Mesenchymal stem cell (in vitro differentiated cells and primary cell): ENCODE data around the gene MSI2.

ENCODE experiments used
- DNase-seq: peaks from one replicate; pipeline ENCODE4 v3.0.0-alpha.2; 2013
- H2AFZ ChIP-seq: one replicate; pipeline ENCODE4 v1.6.1; 2013; ENCODE audit warnings: low read depth, mild to moderate bottlenecking, control low read depth, inconsistent platforms, low read length, moderate library complexity
- H2AK5ac ChIP-seq: 2 replicates; pipeline ENCODE4 v1.6.1; 2013; ENCODE audit warnings: low read length, moderate library complexity, mild to moderate bottlenecking, inconsistent platforms; ENCODE audit not compliant: severe bottlenecking
- H2BK120ac ChIP-seq: one replicate; pipeline ENCODE4 v1.6.1; 2013; ENCODE audit warnings: low read depth, mild to moderate bottlenecking, inconsistent platforms, low read length, moderate library complexity
- H2BK12ac ChIP-seq, 2 experiments: one replicate each; pipeline ENCODE4 v1.6.1; 2013; ENCODE audit warnings: inconsistent platforms in 2 of 2, low read length in 2 of 2, mild to moderate bottlenecking in 2 of 2, moderate library complexity in 2 of 2, control low read depth in 1 of 2
- H2BK15ac ChIP-seq: one replicate; pipeline ENCODE4 v1.6.1; 2013; ENCODE audit warnings: mild to moderate bottlenecking, low read depth, inconsistent platforms; ENCODE audit not compliant: poor library complexity, severe bottlenecking
- H2BK5ac ChIP-seq: 2 replicates; pipeline ENCODE4 v1.6.1; 2013; ENCODE audit warnings: low read depth, mild to moderate bottlenecking, low read length, control low read depth, inconsistent platforms; ENCODE audit not compliant: poor library complexity, severe bottlenecking
- H3K14ac ChIP-seq, 2 experiments: one replicate each; pipeline ENCODE4 v1.6.1; 2013; ENCODE audit warnings: inconsistent platforms in 2 of 2, low read length in 2 of 2, control low read depth in 1 of 2, mild to moderate bottlenecking in 1 of 2, moderate library complexity in 1 of 2
- H3K18ac ChIP-seq, 2 experiments: one replicate each; pipeline ENCODE4 v1.6.1; 2013; ENCODE audit warnings: inconsistent platforms in 2 of 2, low read length in 2 of 2, control low read depth in 1 of 2, low read depth in 1 of 2, mild to moderate bottlenecking in 1 of 2
- H3K23ac ChIP-seq, 2 experiments: one replicate each; pipeline ENCODE4 v1.6.1; 2013; ENCODE audit warnings: inconsistent platforms in 2 of 2, low read length in 2 of 2, mild to moderate bottlenecking in 2 of 2, moderate library complexity in 2 of 2, control low read depth in 1 of 2
- H3K27ac ChIP-seq: 2 replicates; pipeline ENCODE4 v1.5.1; 2013; ENCODE audit warnings: mild to moderate bottlenecking, moderate library complexity, low read length, control low read depth, inconsistent platforms; ENCODE audit not compliant: poor library complexity, severe bottlenecking
- H3K27me3 ChIP-seq, 2 experiments: 2 replicates each; pipeline versions ENCODE4 v1.6.1 to v1.7.0; 2013; ENCODE audit warnings: low read length in 2 of 2, mild to moderate bottlenecking in 2 of 2, moderate library complexity in 2 of 2, control low read depth in 1 of 2, inconsistent platforms in 1 of 2; ENCODE audit not compliant: control insufficient read depth in 1 of 2, insufficient read depth in 1 of 2
- H3K36me3 ChIP-seq, 2 experiments: 2 replicates each; pipeline versions ENCODE4 v1.6.1 to v1.7.0; 2013; ENCODE audit warnings: low read length in 2 of 2, control low read depth in 1 of 2, inconsistent platforms in 1 of 2, low read depth in 1 of 2, mild to moderate bottlenecking in 1 of 2; ENCODE audit not compliant: insufficient read depth in 2 of 2, control insufficient read depth in 1 of 2
- H3K4ac ChIP-seq, 2 experiments: one replicate each; pipeline ENCODE4 v1.6.1; 2013; ENCODE audit warnings: inconsistent platforms in 2 of 2, low read length in 2 of 2, mild to moderate bottlenecking in 2 of 2, moderate library complexity in 2 of 2, control low read depth in 1 of 2, low read depth in 1 of 2
- H3K4me1 ChIP-seq: 2 replicates; pipeline ENCODE4 v1.6.1; 2013; ENCODE audit warnings: low read depth, low read length, control low read depth; ENCODE audit not compliant: control insufficient read depth, insufficient read depth
- H3K4me2 ChIP-seq: 2 replicates; pipeline ENCODE4 v1.6.1; 2013; ENCODE audit warnings: low read length, mild to moderate bottlenecking, inconsistent platforms; ENCODE audit not compliant: poor library complexity, severe bottlenecking
- H3K4me3 ChIP-seq, 2 experiments: 2 replicates each; pipeline versions ENCODE4 v1.5.1 to v1.7.0; 2013; ENCODE audit warnings: low read length in 2 of 2, mild to moderate bottlenecking in 2 of 2, control low read depth in 1 of 2, low read depth in 1 of 2; ENCODE audit not compliant: insufficient read depth in 1 of 2
- H3K79me1 ChIP-seq: replicated peaks from 2 replicates; pipeline ENCODE4 v1.6.1; 2013; ENCODE audit warnings: mild to moderate bottlenecking, control low read depth, low read length, inconsistent platforms; ENCODE audit not compliant: poor library complexity, severe bottlenecking
- H3K9ac ChIP-seq: 2 replicates; pipeline ENCODE4 v1.7.0; 2013; ENCODE audit warnings: mild to moderate bottlenecking, low read length, moderate library complexity
- H3K9me3 ChIP-seq: 2 replicates; pipeline ENCODE4 v1.7.0; 2013; ENCODE audit warnings: mild to moderate bottlenecking, low read length; ENCODE audit not compliant: control insufficient read depth
- H4K8ac ChIP-seq: one replicate; pipeline ENCODE4 v1.6.1; 2013; ENCODE audit warnings: inconsistent platforms, mild to moderate bottlenecking, low read length, moderate library complexity
- H4K91ac ChIP-seq: one replicate; pipeline ENCODE4 v1.6.1; 2013; ENCODE audit warnings: mild to moderate bottlenecking, low read length, inconsistent platforms
- WGBS: methylation state at CpG from one replicate; pipeline ENCODE4 v1.1.7; 2013; ENCODE audit warnings: mixed read lengths; 5-methylcytosine and 5-hydroxymethylcytosine counted together

MSI2 gene

GRCh38 chr17:57256708-57257112 is 387 bp downstream of the MSI2 start:
- Histone ChIP-seq H3K27ac (no peak overlapping the region), H3K4ac (peak overlapping the region in 1 of 2 experiments; percentile 74), H4K91ac (peak overlapping the region; percentile 61), H3K4me1 (peaks cover 7% of the 10 kb centered on the region), H3K4me2 (peak overlapping the region; percentile 72), H2AK5ac (no peak overlapping the region), H3K14ac (peak overlapping the region in 1 of 2 experiments; percentile 77), H2BK15ac (peak overlapping the region; percentile 78), H3K27me3 (peaks cover 0 to 11% of the 10 kb centered on the region in 2 experiments), H2BK120ac (peak overlapping the region; percentile 80), H3K4me3 (peak overlapping the region; percentile 82 to 84), H3K79me1 (peaks cover 9% of the 10 kb centered on the region), H4K8ac (peak overlapping the region; percentile 20), H2BK5ac (peak overlapping the region; percentile 71), H3K36me3 (no peaks in the 10 kb centered on the region), H3K23ac (peak overlapping the region in 1 of 2 experiments; percentile 97), H3K9ac (peak overlapping the region; percentile 76), H3K9me3 (no peaks in the 10 kb centered on the region), H3K18ac (peak overlapping the region; percentile 74 to 81), H2AFZ (no peak overlapping the region), H2BK12ac (peak overlapping the region in 1 of 2 experiments; percentile 86)
- DNase-seq = peak; percentile 33
- WGBS = 0% methylated on average over 22 of the region's 36 CpGs

DNA sequence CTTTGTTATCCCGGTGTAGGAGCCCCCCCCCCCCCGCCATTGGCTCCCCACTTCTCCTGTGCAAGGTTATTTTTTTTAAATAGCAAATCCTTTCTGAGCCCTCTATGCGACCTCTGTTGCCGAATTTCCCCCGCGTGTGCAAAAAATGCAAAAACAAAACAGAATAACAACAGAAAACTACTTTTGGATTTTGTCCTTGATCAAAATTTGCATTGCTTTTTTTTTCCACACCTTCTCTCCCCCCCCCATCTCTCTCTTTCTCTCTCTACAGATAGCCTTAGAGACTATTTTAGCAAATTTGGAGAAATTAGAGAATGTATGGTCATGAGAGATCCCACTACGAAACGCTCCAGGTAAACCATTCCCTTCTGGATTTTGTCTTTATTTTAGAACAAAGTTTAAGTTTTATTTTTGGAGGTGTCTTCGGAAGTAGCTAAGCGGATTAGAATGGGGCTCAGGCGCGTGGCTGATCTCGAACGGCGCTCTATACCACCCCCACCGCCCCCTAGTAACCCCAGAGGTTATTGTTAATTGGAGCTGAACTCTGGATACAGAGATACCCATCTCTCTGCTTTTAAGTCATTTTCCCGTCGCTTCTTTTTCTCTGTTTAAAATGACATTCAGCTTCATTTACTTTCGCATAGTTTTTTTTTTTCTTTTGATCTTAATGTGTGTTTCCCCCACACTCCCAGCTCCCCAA is 1.0 kb downstream of the MSI2 start:
- Histone ChIP-seq H3K4me2 (peak overlapping the region; percentile 72), H3K23ac (no peak overlapping the region), H2AFZ (no peak overlapping the region), H3K27me3 (peaks cover 0 to 11% of the 10 kb centered on the region in 2 experiments), H3K4me3 (peak overlapping the region; percentile 82 to 84), H2BK5ac (no peak overlapping the region), H2BK12ac (no peak overlapping the region), H3K27ac (no peak overlapping the region), H3K14ac (no peak overlapping the region), H3K9ac (peak overlapping the region; percentile 76), H2BK120ac (no peak overlapping the region), H2BK15ac (no peak overlapping the region), H3K36me3 (peaks cover 0 to 4% of the 10 kb centered on the region in 2 experiments), H3K4ac (no peak overlapping the region), H3K4me1 (peaks cover 7% of the 10 kb centered on the region), H4K8ac (no peak overlapping the region), H4K91ac (no peak overlapping the region), H2AK5ac (no peak overlapping the region), H3K18ac (no peak overlapping the region), H3K9me3 (no peaks in the 10 kb centered on the region), H3K79me1 (peaks cover 13% of the 10 kb centered on the region)
- peak; percentile 9 for DNase-seq
- whole genome bisulfite sequencing = 0% methylated on average over 8 of the region's 19 CpGs

DNA sequence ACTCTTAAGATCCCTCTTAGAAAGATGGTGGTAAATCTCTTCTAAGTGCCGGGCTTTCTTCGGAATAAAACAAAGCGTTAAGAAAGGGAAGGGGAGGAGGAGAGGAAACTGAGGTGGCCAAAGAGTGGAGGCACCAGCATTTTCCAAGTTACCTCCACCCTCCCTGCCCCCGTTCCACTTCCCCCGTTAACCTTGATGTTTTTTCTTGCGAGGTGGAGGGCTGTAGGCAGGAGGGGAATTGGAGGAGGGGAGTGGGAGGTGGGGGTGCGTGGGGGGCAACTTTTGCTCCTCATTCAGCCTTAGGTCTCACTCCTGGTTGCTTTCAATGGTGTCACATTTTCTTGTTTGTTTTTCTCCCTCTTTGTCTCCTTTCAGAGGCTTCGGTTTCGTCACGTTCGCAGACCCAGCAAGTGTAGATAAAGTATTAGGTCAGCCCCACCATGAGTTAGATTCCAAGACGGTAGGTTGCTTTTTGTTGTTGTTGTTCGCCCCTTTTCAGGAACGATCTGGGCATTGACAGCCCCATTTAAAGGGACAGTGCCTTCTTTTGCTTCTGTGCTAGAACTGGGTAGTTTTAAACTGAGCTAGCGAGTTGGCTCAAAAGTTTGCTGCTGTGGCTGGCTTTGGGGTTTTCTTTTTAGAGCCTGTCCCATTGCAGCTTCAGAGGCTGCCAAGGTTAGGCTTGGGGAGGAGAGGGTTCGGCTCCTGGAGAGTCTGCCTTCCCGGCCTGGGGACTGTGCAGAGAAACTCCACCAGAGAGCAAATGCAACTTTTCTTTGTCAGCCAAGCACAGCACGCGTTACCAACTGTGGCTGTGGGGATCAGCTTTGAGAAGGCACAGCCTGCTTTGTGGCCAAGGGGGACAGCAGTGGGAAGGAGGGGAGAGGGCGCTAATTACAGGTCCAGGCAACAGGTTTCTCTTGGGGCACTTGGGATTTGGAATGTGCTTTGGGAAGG is 1.9 kb downstream of the MSI2 start:
- H2BK15ac ChIP-seq = no peak overlapping the region
- H2BK120ac ChIP-seq = no peak overlapping the region
- H3K36me3 ChIP-seq = peaks cover 0 to 13% of the 10 kb centered on the region in 2 experiments
- H2AFZ ChIP-seq = no peak overlapping the region
- H3K27me3 ChIP-seq = peaks cover 0 to 11% of the 10 kb centered on the region in 2 experiments
- H2BK5ac ChIP-seq = no peak overlapping the region
- H2BK12ac ChIP-seq = no peak overlapping the region
- H3K18ac ChIP-seq = no peak overlapping the region
- H3K79me1 ChIP-seq = peaks cover 15% of the 10 kb centered on the region
- peaks cover 7% of the 10 kb centered on the region for H3K4me1 ChIP-seq
- WGBS = 5% methylated on average over 18 of the region's 20 CpGs
- H3K9me3 ChIP-seq = no peaks in the 10 kb centered on the region
- no peak overlapping the region for H3K27ac ChIP-seq
- no peak overlapping the region for H2AK5ac ChIP-seq
- peak overlapping the region; percentile 72 for H3K4me2 ChIP-seq
- H3K23ac ChIP-seq = no peak overlapping the region
- H3K4me3 ChIP-seq = peak overlapping the region; percentile 46 to 82
- no peak overlapping the region for H4K91ac ChIP-seq
- no peak overlapping the region for H3K4ac ChIP-seq
- no peak overlapping the region for H3K14ac ChIP-seq
- DNase-seq = peak; percentile 26
- peak overlapping the region; percentile 76 for H3K9ac ChIP-seq
- H4K8ac ChIP-seq = no peak overlapping the region

DNA sequence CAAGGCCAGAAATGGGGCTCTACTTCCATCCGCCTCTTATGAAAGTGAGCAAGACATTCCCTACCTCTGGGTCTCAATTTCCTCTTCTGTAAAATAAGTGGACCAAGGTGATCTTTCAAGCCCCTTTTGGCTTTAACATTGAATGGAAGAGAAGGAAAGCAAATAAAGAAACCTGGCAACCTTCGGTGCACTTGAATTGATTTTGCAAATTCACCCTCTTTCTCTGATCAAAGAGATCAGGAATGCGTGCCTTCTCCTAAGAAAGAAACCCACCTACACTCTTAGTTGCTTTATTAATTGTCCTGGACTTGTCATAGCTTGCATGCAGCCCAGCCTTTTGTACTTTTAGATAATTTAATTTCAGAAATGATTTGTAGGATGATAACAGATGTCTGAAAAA is 3.0 kb downstream of the MSI2 start:
- Histone ChIP-seq H2AFZ (no peak overlapping the region), H3K4me2 (no peak overlapping the region), H3K4me3 (no peak overlapping the region), H3K18ac (no peak overlapping the region), H3K9me3 (no peaks in the 10 kb centered on the region), H2BK15ac (no peak overlapping the region), H3K79me1 (peaks cover 19% of the 10 kb centered on the region), H4K8ac (no peak overlapping the region), H3K23ac (no peak overlapping the region), H3K27ac (no peak overlapping the region), H3K14ac (no peak overlapping the region), H3K4ac (no peak overlapping the region), H3K36me3 (peaks cover 3 to 16% of the 10 kb centered on the region in 2 experiments), H3K9ac (no peak overlapping the region), H2BK120ac (no peak overlapping the region), H4K91ac (no peak overlapping the region), H2AK5ac (no peak overlapping the region), H3K4me1 (peaks cover 7% of the 10 kb centered on the region), H2BK5ac (no peak overlapping the region), H3K27me3 (peaks cover 0 to 6% of the 10 kb centered on the region in 2 experiments), H2BK12ac (no peak overlapping the region)
- no peak for DNase-seq
- WGBS = 80% methylated on average over 3 of the region's 3 CpGs
